Neuronal stem cell (in vitro differentiated cells): ENCODE results near the gene GPR32. TPM values are rescaled to one million over a fixed set of nuclear protein-coding genes. Genes with fewer than 3 reads are reported as not detected.
"Not testable (repeated sequence)": the region's sequence is repeated elsewhere in the genome, so short reads cannot be mapped to it uniquely, and the experiment has no call there.

Source experiments
- DNase-seq: peaks from one replicate; pipeline ENCODE4 v3.0.0-alpha.2; 2013; ENCODE audit warnings: low spot score
- H2AFZ ChIP-seq: one replicate; pipeline ENCODE4 v1.6.1; 2013; ENCODE audit warnings: mild to moderate bottlenecking, low read length, inconsistent platforms
- H2AK5ac ChIP-seq: 2 replicates; pipeline ENCODE4 v1.6.1; 2013; ENCODE audit warnings: low read depth, mild to moderate bottlenecking, inconsistent platforms, low read length, moderate library complexity, mixed read lengths
- H2BK120ac ChIP-seq: 2 replicates; pipeline ENCODE4 v1.6.1; 2013; ENCODE audit warnings: low read depth, mild to moderate bottlenecking, inconsistent platforms, low read length, moderate library complexity, mixed read lengths
- H2BK12ac ChIP-seq: one replicate; pipeline ENCODE4 v1.6.1; 2013; ENCODE audit warnings: low read length, inconsistent platforms
- H2BK15ac ChIP-seq: 2 replicates; pipeline ENCODE4 v1.6.1; 2013; ENCODE audit warnings: mild to moderate bottlenecking, low read length, inconsistent platforms, mixed read lengths
- H2BK5ac ChIP-seq: one replicate; pipeline ENCODE4 v1.6.1; 2013; ENCODE audit warnings: inconsistent platforms, mild to moderate bottlenecking, low read length, moderate library complexity
- H3K14ac ChIP-seq: one replicate; pipeline ENCODE4 v1.6.1; 2013; ENCODE audit warnings: low read length, inconsistent platforms
- H3K18ac ChIP-seq: 2 replicates; pipeline ENCODE4 v1.6.1; 2013; ENCODE audit warnings: low read length, inconsistent platforms
- H3K23ac ChIP-seq: 2 replicates; pipeline ENCODE4 v1.6.1; 2013; ENCODE audit warnings: low read depth, mild to moderate bottlenecking, mixed read lengths, low read length, inconsistent platforms; ENCODE audit not compliant: poor library complexity
- H3K27ac ChIP-seq: replicated peaks from 3 replicates; pipeline ENCODE4 v1.5.1; 2013; ENCODE audit warnings: low read length, inconsistent platforms
- H3K27me3 ChIP-seq, 3 experiments: 2 replicates each; pipeline ENCODE4 v1.6.1; 2013; ENCODE audit warnings: low read length in 3 of 3, mild to moderate bottlenecking in 2 of 3, inconsistent platforms in 1 of 3, low read depth in 1 of 3, mixed read lengths in 1 of 3, moderate library complexity in 1 of 3; ENCODE audit not compliant: control insufficient read depth in 3 of 3, insufficient read depth in 3 of 3
- H3K36me3 ChIP-seq, 2 donors: replicated peaks in 1 of 2; 2 replicates each; pipeline ENCODE4 v1.6.1; 2013; ENCODE audit warnings: low read length in 2 of 2; ENCODE audit not compliant: control insufficient read depth in 2 of 2, insufficient read depth in 2 of 2
- H3K4ac ChIP-seq: 2 replicates; pipeline ENCODE4 v1.6.1; 2013; ENCODE audit warnings: inconsistent platforms, mild to moderate bottlenecking, low read length, moderate library complexity
- H3K4me1 ChIP-seq, 2 donors: 1 replicate in 1 of 2; 2 replicates in 1 of 2; pipeline ENCODE4 v1.6.1; 2013; ENCODE audit warnings: low read length in 2 of 2, low read depth in 1 of 2; ENCODE audit not compliant: control insufficient read depth in 2 of 2, insufficient read depth in 1 of 2
- H3K4me2 ChIP-seq: one replicate; pipeline ENCODE4 v1.6.1; 2013; ENCODE audit warnings: mild to moderate bottlenecking, low read length, inconsistent platforms; ENCODE audit not compliant: insufficient read depth, poor library complexity, severe bottlenecking
- H3K4me3 ChIP-seq, 2 donors: 2 replicates each; pipeline ENCODE4 v1.5.1; 2013; ENCODE audit warnings: low read length in 2 of 2, mild to moderate bottlenecking in 2 of 2, inconsistent platforms in 1 of 2, moderate library complexity in 1 of 2
- H3K79me1 ChIP-seq: one replicate; pipeline ENCODE4 v1.6.1; 2013; ENCODE audit warnings: low read depth, mild to moderate bottlenecking, inconsistent platforms, low read length, moderate library complexity
- H3K9ac ChIP-seq: one replicate; pipeline ENCODE4 v1.6.1; 2013; ENCODE audit warnings: mild to moderate bottlenecking, low read depth, low read length, inconsistent platforms; ENCODE audit not compliant: poor library complexity
- H3K9me3 ChIP-seq, 2 donors: replicated peaks in 1 of 2; 2 replicates each; pipeline versions ENCODE3 to v1.6.1; 2013; ENCODE audit warnings: low read length in 2 of 2, mild to moderate bottlenecking in 2 of 2, inconsistent platforms in 1 of 2, low read depth in 1 of 2, mixed read lengths in 1 of 2, moderate library complexity in 1 of 2; ENCODE audit not compliant: control insufficient read depth in 2 of 2, insufficient read depth in 1 of 2
- H4K8ac ChIP-seq: one replicate; pipeline ENCODE4 v1.6.1; 2013; ENCODE audit warnings: low read depth, mild to moderate bottlenecking, inconsistent platforms, low read length, moderate library complexity
- H4K91ac ChIP-seq: one replicate; pipeline ENCODE4 v1.6.1; 2013; ENCODE audit warnings: low read length, low read depth, mild to moderate bottlenecking, inconsistent platforms; ENCODE audit not compliant: poor library complexity
- WGBS, 2 donors: extraction: QIAGEN DNeasy Blood & Tissue Kit; methylation state at CpG; one replicate each; pipeline ENCODE4 v1.1.7; 2013; ENCODE audit warnings: missing lambda C conversion rate in 2 of 2, mixed read lengths in 1 of 2; ENCODE audit not compliant: insufficient read length in 2 of 2, insufficient replicate concordance in 1 of 2; ENCODE audit errors: extremely low coverage in 2 of 2; 5-methylcytosine and 5-hydroxymethylcytosine counted together
- polyA plus RNA-seq, 2 experiments: library from polyadenylated mRNA; stranded (reverse); fragments of 200-250 nt; gene quantifications; one replicate each; pipeline ENCODE4 v1.2.3, GENCODE V29; 2013

The GPR32 gene, protein sequence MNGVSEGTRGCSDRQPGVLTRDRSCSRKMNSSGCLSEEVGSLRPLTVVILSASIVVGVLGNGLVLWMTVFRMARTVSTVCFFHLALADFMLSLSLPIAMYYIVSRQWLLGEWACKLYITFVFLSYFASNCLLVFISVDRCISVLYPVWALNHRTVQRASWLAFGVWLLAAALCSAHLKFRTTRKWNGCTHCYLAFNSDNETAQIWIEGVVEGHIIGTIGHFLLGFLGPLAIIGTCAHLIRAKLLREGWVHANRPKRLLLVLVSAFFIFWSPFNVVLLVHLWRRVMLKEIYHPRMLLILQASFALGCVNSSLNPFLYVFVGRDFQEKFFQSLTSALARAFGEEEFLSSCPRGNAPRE
- polyA plus RNA-seq (2013, experiment 1 of 2) = not detected
- polyA plus RNA-seq (2013, experiment 2 of 2) = not detected

DNA sequence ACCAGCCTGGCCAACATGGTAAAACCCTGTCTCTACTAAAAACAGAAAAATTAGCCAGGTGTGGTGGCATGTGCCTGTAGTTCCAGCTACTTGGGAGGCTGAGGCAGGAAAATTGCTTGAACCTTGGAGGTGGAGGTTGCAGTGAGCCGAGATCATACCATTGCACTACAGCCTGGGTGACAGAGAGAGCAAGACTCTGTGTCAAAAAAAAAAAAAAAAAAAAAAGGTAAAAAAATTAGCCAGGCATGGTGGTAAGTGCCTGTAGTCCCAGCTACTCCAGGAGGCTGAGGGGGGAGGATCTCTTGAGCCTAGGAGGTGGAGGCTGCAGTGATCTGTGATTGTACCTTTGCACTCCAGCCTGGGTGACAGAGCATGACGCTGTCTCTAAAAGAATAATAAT lies at the start of gene GPR32:
GPR32 (plus strand) TSS at position 301 of the 400 bp plus-strand sequence. CDS start 137 bp downstream, outside the sequence.
- not testable (repeated sequence) for H3K4me1 ChIP-seq, H3K27me3 ChIP-seq, H3K36me3 ChIP-seq, DNase-seq, H3K4me2 ChIP-seq, H3K79me1 ChIP-seq, H2AK5ac ChIP-seq, H3K9ac ChIP-seq, H3K9me3 ChIP-seq, H3K4me3 ChIP-seq, H2BK120ac ChIP-seq, H3K18ac ChIP-seq, H4K8ac ChIP-seq, H2AFZ ChIP-seq, H2BK12ac ChIP-seq, H2BK5ac ChIP-seq, H4K91ac ChIP-seq, H3K23ac ChIP-seq, H2BK15ac ChIP-seq, H3K27ac ChIP-seq
- H3K4ac ChIP-seq = peak within 1 kb of the TSS; percentile 66
- WGBS, 2 donors = no CpG with 5 or more reads among the region's 2 CpGs
- H3K14ac ChIP-seq = peak within 1 kb of the TSS; percentile 38

GRCh38 chr19:50720921-50721381 lies 49.3 kb upstream of the GPR32 start:
- Histone ChIP-seq H2BK12ac (no peak overlapping the region), H2AK5ac (peak overlapping the region; percentile 7), H3K9me3 (no peaks in the 10 kb centered on the region), H4K91ac (no peak overlapping the region), H2BK120ac (peak overlapping the region; percentile 14), H4K8ac (no peak overlapping the region), H2AFZ (no peak overlapping the region), H3K4me3 (no peak overlapping the region), H3K4ac (no peak overlapping the region), H3K23ac (no peak overlapping the region), H3K18ac (peak overlapping the region; percentile 36), H3K9ac (no peak overlapping the region), H3K79me1 (peaks cover 6% of the 10 kb centered on the region), H3K27ac (no peak overlapping the region), H2BK5ac (no peak overlapping the region), H3K27me3 (peaks cover 0 to 26% (median 25%) of the 10 kb centered on the region in 3 experiments), H3K14ac (no peak overlapping the region), H3K36me3 (no peaks in the 10 kb centered on the region), H3K4me1 (peaks cover 12 to 26% of the 10 kb centered on the region in 2 donors), H2BK15ac (peak overlapping the region; percentile 59), H3K4me2 (no peak overlapping the region)
- no CpG with 5 or more reads among the region's 8 CpGs for WGBS, 2 donors
- DNase-seq = no peak

- Histone ChIP-seq H3K9ac (peak overlapping the region; percentile 32), H3K4me3 (no peak overlapping the region), H4K8ac (no peak overlapping the region), H3K4ac (no peak overlapping the region), H3K4me2 (no peak overlapping the region), H2BK15ac (no peak overlapping the region), H3K79me1 (peaks cover 6% of the 10 kb centered on the region), H2AFZ (no peak overlapping the region), H4K91ac (no peak overlapping the region), H2BK12ac (no peak overlapping the region), H3K4me1 (peaks cover 12 to 28% of the 10 kb centered on the region in 2 donors), H3K27me3 (peaks cover 0 to 26% (median 25%) of the 10 kb centered on the region in 3 experiments), H3K27ac (no peak overlapping the region), H3K23ac (no peak overlapping the region), H3K36me3 (no peaks in the 10 kb centered on the region), H2AK5ac (no peak overlapping the region), H3K14ac (no peak overlapping the region), H3K18ac (no peak overlapping the region), H2BK5ac (no peak overlapping the region), H2BK120ac (peak overlapping the region; percentile 14), H3K9me3 (no peaks in the 10 kb centered on the region)
- WGBS, 2 donors = no CpG with 5 or more reads among the region's 10 CpGs
- no peak for DNase-seq
These were observed 48.7 kb upstream of the GPR32 start for GRCh38 chr19:50721441-50722137.
